ENCODE results near the gene THRA.

Gene THRA

GRCh38 chr17:40064971-40065768, 2.4 kb downstream of the THRA start:
- DNase-seq (ENCODE audit: low spot score): no peak

DNA sequence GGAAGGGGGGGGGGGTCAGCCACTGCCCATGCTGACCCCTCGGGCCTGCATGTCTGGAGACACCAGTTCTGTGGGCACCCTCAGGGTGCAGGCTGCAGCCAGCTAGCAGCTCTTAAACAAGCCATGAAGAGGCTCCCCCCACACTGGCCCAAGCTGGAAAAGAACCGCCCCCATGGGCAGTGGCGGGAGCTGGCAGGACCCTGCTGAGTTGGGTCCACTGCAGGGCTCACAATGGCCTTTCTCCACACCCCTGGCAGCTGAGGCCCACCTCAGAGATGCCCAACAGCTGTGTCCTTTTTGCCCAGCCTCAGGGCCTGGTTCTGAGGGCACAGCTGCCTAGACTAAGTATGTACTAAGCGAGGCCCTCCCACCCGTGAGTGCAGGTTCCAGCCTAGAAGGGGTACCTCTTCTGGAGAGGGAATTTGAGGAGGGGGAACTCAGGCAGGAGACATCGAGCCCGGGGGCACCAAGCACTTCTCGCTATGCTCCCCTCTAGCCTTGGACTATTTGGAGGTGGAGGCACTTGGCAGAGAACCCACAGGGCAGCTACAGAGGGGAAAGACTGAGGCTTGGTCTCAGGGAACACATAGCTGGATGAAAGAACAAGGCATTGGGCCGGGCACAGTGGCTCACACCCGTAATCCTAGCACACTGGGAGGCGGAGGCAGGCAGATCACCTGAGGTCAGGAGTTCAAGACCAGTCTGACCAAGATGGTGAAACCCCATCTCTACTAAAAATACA, 3.2 kb downstream of the THRA start:
- DNase-seq (ENCODE audit: low spot score): no peak

DNA sequence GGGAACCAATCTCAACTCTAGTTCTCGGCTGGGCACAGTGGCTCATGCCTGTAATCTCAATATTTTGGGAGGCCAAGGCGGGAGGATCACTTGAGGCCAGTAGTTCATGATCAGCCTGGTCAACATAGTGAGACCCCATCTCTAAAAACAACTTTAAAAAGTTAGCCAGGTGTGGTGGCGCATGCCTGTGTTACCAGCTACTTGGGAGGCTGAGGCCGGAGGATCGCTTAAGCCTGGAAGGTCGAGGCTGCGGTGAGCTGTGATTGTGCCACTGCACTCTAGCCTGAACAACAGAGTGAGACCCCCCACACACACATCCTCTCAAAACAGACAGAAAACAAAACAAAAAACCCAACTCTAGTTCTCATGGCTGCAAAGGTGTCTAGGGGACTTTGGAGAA, 4.9 kb downstream of the THRA start:
- DNase-seq (ENCODE audit: low spot score): no peak

DNA sequence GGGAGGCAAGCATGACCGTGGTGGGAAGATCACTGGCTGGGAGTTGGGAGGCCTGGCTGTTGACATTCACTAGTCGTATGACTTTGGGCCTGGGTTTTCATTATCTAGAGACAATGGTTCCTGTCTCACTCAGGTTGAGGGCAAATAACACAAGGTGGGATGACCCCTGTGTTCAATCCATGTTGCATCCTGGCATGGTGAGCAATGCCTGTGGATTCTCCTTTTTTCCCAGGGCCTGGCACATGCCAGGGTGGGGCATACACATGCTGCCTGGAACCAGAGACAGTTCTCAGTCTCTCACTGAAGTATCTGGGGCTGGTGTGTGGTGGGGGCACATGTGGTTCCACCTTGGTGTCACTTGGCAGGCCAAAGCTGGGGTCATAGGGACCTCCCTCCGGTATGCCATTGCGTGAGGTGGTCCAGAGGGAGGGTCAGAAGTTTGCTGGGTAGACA, 5.4 kb downstream of the THRA start:
- no peak for DNase-seq (ENCODE audit: low spot score)

GRCh38 chr17:40068584-40068916, 5.8 kb downstream of the THRA start:
- DNase-seq (ENCODE audit: low spot score): no peak

DNA sequence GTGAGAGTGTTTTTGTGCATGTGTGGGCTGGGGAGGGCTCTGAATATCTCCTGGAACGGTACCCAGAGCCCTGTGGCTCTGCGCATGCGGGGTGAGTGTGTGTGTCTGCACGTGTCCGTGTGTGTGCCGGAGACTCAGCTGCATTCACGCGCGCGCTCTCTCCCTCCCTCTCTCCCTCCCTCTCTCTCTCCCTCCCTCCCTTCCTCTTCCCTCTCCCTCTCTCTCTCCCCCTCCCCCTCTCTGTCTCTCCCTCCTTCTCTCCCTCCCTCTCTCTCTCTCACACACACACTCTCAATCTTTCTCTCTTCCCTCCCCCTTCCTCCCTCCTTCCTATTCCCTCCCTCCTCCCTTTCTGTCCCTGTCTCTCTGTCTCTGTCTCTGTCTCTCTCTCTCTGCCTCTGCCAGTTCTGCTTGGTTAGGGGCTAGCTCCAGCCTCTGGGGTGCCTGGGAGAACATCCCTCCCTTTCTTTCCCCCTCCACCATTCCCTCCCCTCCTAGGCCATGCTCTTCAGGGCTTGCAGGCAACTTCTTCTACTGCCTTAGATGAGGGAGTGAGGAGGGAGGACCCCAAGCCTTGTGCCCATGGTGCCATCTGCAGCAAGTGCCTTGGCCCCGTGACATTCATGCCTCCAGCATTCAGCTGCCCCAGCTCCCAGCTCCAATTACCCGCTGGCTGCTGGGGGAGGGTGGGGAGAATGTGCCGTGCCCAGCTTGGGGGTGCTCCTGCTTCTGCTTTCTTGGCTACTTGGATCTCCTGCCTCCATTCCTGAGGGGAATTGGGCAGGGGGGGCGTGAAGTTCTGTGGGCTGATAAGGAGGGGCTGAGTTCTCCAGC, 6.4 kb downstream of the THRA start:
- peak; percentile 64 for DNase-seq (ENCODE audit: low spot score)

DNA sequence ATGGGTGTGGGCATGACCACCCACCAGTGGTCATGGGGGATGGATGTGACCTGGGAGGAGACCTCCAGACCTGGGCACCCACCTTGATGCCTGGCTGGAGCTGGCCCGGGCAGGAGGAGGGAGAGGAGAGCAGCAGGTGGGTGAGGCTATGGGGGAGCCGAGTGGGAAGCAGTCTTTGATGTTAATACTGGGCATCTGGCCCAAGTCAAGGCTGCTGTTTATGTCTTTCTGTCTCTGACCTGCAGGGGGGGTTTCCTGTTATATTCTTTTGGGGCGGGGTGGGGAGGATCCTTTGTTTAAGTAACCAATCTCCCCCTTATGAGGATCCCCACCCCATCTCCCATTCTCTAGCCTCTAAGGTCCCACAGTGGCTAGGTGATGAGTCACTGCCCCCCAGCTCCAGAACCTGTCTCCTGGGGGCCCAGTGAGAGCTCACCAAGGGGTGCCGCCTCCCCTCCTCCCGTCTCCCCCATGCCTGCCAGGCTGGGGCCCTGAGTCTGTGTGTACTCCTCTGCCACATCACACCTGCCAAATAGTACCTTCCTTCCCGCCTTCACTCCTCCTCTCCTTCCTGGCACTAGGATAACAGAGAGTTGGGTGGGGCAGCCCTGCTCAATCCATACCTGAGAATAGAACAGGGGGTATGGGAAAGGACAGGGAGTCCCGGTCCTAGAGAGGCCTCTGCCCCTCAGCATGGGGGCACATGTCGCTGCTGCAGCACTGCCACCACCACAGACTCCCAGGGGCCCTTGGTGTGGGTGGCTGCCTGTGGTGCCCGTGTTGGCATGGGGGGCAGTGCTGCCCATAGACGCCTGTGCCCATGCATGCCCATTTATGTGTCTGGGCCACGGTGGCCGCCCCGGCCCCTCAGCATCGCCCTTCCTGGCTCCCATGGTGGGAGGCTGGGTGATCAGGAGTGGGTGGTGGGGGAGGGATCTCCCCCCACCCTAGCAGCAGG, 7.3 kb downstream of the THRA start:
- DNase-seq (ENCODE audit: low spot score): peak; percentile 27

DNA sequence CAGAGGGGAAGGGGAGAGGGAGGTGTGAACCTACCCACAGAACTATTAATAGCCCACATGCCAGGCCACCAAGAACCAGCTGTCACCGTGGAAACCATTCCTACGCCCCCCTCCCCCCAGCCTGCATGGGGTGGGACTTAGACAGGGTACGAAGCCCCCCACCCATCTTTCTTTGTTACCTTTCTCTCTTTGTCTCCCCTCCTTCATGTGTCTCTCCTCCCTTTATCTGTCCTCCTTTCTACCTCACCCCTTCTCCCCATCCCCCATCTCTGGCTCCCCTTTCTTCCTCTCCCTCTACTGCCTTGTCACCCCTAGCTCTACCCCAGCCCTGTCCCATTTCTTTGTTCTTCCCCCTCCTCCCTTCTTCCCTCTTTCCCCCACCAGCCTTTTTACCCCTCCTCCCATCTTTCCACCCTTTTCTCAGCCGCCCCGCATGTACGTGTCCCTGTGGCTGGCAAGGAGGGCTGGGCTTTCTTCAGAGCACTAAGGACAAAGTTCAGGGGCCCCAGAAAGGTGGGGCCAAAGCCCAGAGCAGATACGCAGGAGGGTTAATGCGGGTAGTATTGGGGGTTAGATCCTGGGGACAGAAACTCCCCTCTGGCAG, 8.0 kb downstream of the THRA start:
- DNase-seq (ENCODE audit: low spot score): no peak

DNA sequence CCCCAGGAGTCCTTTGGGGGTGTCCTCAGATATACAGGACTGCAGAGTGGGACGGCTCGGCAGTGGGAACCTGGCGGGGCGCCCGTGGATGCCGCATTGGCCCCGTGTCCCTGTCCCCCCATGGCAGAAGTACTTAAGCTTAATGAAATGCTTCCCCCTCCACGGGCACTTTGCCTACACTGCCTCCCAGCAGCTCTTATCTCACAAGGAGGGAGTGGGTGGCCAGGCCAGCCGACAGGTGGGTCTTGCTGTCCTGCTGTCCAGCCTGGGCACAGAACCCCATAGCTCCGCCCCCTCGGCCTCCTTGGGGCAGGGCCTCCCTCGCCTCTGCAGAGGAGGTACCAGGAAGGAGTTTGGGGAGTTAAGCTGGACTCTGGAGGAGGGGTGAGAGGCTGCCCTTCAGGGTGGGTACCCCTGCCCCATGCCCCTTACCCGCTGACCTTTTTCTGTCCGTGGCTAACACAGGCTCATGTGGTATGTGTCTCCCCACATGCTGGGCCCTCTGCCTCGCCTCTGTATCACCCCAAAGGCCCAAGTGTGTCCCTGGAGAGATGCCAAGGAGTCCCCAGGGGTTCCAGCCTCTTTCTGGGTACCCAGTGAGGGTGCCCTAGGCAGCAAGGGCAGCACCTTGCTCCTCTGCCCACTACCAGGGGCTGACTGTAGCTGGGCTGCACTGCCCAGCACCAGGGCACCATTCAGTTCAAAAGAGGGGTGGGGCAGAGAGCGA, 8.7 kb downstream of the THRA start:
- no peak for DNase-seq (ENCODE audit: low spot score)

- no peak for DNase-seq (ENCODE audit: low spot score)
Observed at GRCh38 chr17:40072040-40072734, 9.4 kb downstream of the THRA start.

DNA sequence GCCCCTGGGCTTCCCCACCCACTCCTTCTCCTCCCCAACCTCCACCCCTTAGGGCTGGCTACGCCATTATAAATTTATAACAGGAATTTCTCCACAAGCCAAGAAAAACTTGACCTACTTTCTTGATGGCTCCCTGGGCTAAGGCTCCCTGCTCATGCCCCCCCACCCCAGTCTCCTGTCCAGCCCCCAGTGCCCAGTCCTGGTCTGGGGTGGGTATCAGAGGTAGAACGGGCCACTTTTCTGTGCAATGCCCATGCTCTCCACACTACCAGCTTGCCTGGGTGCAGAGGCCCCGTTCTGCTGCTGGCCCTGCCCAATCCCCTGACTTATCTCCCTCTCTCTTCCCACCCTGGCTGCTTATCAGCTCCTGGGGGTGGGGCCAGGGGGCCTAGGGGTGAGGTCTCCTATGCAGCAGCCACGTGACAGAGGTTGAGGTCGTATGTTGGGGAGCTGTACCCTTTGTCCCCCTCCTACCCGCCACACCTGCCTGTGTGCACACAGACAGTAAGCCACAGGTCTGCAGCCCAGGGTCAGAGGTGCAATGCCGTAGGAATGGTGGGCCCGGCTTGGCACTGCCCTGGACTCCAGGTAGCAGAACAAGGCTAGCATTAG, 10.1 kb downstream of the THRA start:
- no peak for DNase-seq (ENCODE audit: low spot score)

DNA sequence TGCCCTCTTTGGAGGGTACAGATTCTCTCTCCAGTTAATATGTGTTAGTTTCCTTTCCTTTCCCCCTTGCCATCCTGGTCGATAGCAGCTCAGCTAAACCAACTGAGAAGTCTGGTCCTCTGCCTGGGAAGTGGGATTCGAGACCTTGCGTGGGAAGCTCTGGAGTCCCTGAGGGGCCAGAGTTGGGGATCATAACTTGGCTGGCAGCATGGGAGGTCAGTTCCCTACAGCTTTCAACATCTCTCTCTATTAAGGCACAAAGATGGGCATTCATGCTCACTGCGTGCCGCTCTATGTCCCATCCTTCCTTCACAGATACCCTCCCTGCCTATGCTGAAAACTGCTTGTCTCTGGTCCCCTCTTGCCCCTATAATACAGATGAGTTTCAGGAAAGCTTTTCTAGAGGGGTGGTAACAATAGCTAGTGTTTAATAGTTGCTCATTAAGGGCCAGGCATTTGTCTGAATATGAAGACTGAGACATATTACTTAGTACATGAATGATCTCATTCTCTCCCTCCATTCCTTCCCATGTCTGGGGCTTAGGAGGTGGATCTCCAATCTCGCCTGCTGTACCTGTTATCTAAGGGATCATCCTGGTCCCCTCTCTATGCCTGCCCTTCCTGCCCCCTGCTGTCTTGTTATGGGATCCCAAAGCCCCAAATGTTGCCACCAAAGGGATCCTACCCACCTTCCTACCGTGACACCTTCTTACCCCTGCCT, 10.8 kb downstream of the THRA start:
- no peak for DNase-seq (ENCODE audit: low spot score)

DNA sequence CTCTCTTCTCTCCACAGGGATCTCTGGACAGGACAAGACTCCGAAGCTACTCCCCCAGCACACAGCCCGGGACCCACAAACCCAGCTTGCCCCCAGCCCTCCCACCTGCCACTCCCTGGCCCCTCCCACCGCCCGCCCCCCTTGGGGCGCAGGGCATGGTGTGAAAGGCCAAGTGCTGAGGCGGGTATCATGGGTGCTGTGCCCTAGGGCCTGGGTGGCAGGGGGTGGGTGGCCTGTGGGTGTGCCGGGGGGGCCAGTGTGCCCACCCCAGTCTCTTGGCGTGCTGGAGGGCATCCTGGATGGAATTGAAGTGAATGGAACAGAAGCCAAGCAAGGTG, 11.4 kb downstream of the THRA start:
- no peak for DNase-seq (ENCODE audit: low spot score)

- DNase-seq (ENCODE audit: low spot score): no peak
Observed at GRCh38 chr17:40074871-40075200, 12.1 kb downstream of the THRA start.

GRCh38 chr17:40075201-40075941, 12.6 kb downstream of the THRA start:
- peak; percentile 76 for DNase-seq (ENCODE audit: low spot score)

GRCh38 chr17:40075942-40076498, 13.3 kb downstream of the THRA start:
- no peak for DNase-seq (ENCODE audit: low spot score)

DNA sequence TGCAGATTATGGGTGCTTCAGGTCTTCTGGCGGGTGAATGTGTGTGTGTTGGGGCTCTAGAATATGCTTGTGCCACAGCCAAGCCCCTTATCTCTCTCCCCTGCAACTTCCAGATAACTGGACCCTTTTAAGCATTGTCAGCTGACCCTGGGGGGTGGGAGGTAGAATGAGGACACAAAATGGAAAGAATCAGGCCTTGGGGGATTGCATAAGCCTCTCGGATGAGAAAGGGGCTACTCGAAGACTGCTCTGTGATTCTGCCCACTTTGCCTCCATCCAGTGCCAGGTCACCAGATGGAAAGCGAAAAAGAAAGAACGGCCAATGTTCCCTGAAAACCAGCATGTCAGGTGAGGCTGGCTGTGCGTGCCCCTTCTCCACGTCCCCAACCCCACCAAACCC, 13.8 kb downstream of the THRA start:
- DNase-seq (ENCODE audit: low spot score): no peak

DNA sequence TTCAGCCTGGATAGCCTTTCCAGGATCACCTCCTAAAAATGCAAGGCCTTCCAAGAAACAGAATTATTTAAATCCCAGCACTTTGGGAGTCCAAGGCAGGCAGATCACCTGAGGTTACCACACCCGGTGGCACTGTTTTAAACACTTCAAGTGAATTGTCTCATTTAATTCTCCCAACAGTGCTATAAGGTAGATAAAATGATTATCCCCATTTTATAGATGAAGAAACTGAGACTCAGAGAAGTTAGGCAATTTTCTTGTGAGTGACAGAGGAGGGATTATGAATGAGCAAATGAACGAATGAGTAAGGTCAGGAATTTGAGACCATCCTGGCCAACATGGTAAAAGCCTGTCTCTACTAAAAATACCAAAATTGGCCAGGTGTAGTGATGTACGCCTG, 16.8 kb downstream of the THRA start:
- DNase-seq (ENCODE audit: low spot score): no peak

Data from activated CD4-positive, alpha-beta T cell treated with anti-CD3 and anti-CD28 coated beads, Interleukin-2, Interleukin-4, amounts not matched to agents 100 ng/mL and 50 ng/mL, durations not matched to agents 16 hours and 8 hours (primary cell).